GM12865 (cell line): Measurements from ENCODE around the gene RALGPS1.

Experiments used
- DNase-seq: peaks from one replicate; pipeline ENCODE4 v3.0.0; 2010; ENCODE audit warnings: low read depth
- H3K4me3 ChIP-seq: 2 replicates; pipeline ENCODE4 v1.5.1; 2011; ENCODE audit warnings: mild to moderate bottlenecking, low read depth, low read length, control low read depth
- CTCF ChIP-seq: IDR thresholded peaks from 2 replicates; pipeline ENCODE4 v1.5.1; 2011; ENCODE audit warnings: low read length, control low read depth, low read depth, inconsistent platforms; ENCODE audit not compliant: insufficient read depth; ENCODE audit errors: missing control alignments

Gene RALGPS1

GRCh38 chr9:127211983-127212382 is 297.4 kb downstream of the RALGPS1 start:
- no peak overlapping the region for H3K4me3 ChIP-seq
- TF ChIP-seq CTCF = no peak
- DNase-seq = no peak

GRCh38 chr9:127212453-127212852 is 297.9 kb downstream of the RALGPS1 start:
- no peak for TF ChIP-seq CTCF
- no peak for DNase-seq
- H3K4me3 ChIP-seq = no peak overlapping the region

GRCh38 chr9:127213859-127214258 is 299.3 kb downstream of the RALGPS1 start:
- TF ChIP-seq CTCF = no peak
- no peak for DNase-seq
- H3K4me3 ChIP-seq = no peak overlapping the region

- H3K4me3 ChIP-seq = no peak overlapping the region
- peak; percentile 88 for TF ChIP-seq CTCF
- peak; percentile 78 for DNase-seq
Observed at GRCh38 chr9:127214421-127215267, 300.1 kb downstream of the RALGPS1 start.

GRCh38 chr9:127215268-127216209 is 301.0 kb downstream of the RALGPS1 start:
- TF ChIP-seq CTCF = no peak
- H3K4me3 ChIP-seq = no peak overlapping the region

GRCh38 chr9:127216210-127216887 is 301.8 kb downstream of the RALGPS1 start:
- no peak for TF ChIP-seq CTCF
- no peak for DNase-seq
- no peak overlapping the region for H3K4me3 ChIP-seq

More at GRCh38 chr9:127215268-127216209, 301.0 kb downstream of the RALGPS1 start:
- no peak for DNase-seq
